DLD1 (cell line): Measurements from ENCODE around the gene KLF1.
"Not testable (repeated sequence)": the region's sequence is repeated elsewhere in the genome, so short reads cannot be mapped to it uniquely, and the experiment has no call there.

Experiments
- in situ Hi-C: cut with HindIII; loops from 2 replicates; pipeline ENCODE4 v1.10.0; 2017; ENCODE audit warnings: low sequenced_read_pairs

Gene KLF1

GRCh38 chr19:12868540-12869112 is 18.4 kb downstream of the KLF1 start:
- in situ Hi-C loops, result no loop called here

DNA sequence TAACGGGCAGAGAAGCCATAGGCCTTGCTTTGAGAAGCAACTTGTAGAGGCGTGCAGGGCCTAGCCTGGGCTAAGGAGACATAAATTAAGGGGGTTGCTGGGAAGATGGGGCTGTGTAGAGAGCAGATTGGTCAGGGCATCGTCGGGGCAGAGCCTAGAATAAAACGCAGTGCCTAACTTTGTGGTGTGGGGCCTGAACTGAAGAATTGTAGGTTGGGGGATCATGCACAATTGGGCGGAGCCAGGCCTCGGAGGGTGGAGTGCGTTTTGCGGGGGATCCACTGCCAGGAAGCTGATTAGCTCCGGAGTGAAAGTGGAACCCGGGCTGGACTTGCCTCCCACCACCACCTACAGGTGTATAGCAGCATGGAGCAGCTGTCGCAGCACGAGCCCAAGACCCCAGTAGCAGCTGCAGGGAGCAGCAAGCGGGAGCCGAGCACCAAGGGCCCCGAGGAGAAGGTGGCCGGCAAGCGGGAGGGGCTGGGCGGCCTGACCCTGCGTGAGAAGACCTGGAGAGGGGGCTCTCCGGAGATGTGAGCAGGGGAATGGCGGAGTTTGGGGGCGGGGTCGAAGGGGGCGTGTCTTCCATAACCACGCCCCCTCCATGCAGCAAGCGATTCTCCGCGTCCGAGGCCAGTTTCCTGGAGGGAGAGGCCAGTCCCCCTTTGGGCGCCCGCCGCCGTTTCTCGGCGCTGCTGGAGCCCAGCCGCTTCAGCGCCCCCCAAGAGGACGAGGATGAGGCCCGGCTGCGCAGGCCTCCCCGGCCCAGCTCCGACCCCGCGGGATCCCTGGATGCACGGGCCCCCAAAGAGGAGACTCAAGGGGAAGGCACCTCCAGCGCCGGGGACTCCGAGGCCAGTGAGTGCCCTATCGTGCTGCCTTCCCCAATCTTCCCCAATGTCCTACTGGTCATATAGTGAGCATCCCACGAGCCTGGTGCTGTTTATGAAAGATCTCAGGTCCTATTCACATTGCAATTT is 19.6 kb downstream of the KLF1 start:
- in situ Hi-C loops, result no loop called here

GRCh38 chr19:12866416-12867119 is 20.4 kb downstream of the KLF1 start:
- in situ Hi-C loops, result no loop called here

GRCh38 chr19:12865746-12866415 is 21.1 kb downstream of the KLF1 start:
- in situ Hi-C loops, result no loop called here

DNA sequence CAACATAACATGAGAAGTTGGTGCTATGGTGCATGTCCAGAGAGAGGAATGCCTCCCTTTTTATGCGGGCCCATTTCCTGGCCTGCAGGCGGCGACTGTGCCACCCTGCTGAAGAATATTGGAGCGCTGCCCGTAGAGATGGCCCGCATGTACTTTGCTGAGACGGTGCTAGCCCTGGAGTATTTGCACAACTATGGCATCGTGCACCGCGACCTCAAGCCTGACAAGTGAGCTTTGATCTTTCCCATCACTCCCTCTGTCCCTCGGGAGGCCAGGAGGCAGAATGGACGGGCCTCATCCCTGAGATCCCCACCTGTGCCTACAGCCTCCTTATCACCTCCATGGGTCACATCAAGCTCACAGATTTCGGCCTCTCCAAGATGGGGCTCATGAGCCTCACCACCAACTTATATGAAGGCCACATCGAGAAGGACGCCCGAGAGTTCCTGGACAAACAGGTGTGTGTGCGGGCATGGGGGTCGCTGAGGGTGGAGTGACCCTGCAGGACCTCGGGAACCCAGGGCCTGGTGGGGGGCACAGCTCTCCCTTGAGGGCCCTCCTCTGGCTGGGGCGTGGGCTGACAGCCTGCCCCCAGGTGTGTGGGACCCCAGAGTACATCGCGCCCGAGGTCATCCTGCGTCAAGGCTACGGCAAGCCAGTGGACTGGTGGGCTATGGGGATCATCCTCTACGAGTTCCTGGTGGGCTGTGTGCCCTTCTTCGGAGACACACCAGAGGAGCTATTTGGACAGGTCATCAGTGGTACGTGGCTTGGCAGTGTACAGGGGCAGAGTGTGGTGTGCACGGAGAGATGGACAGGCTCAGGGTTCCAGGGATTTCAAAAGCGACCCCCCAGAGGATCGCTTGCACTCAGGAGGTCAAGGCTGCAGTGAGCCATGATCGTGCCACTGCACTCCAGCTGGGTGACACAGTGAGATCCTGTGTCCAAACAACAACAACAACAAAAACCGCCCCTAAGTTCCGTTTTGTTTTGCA is 22.0 kb downstream of the KLF1 start:
- in situ Hi-C loops, result no loop called here

DNA sequence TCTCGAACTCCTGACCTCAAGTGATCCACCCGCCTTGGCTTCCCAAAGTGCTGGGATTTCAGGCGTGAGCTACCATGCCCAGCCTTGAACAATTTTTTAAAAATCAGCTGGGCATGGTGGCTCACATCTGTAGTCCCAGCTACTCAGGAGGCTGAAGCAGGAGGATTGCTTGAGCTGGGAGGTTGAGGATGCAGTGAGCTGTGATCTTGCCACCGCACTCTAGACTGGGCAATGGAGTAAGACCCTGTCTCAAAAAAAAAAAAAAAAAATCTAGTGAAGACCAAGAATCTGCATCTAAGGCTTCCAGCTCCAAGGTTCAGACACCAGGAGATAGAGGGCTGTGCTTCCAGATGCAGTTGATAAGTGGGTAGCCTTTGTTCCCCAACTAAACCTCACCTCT is 22.9 kb downstream of the KLF1 start:
- in situ Hi-C loops, result no loop called here

DNA sequence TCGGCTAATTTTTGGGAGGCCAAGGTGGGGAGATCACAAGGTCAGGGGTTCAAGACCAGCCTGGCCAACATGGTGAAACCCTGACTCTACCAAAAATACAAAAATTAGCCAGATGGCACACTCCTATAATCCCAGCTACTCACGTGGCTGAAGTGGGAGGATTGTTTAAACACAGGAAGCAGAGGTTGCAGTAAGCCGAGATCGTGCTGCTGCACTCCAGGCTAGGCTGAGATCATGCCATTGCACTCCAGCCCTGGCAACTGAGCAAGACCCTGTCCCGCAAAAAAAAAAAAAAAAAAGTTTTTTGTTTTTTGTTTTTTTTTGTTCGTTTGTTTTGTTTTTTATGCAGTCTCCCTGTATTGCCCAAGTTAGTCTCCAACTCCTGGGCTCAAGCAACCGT is 27.5 kb downstream of the KLF1 start:
- in situ Hi-C loops, result no loop called here

DNA sequence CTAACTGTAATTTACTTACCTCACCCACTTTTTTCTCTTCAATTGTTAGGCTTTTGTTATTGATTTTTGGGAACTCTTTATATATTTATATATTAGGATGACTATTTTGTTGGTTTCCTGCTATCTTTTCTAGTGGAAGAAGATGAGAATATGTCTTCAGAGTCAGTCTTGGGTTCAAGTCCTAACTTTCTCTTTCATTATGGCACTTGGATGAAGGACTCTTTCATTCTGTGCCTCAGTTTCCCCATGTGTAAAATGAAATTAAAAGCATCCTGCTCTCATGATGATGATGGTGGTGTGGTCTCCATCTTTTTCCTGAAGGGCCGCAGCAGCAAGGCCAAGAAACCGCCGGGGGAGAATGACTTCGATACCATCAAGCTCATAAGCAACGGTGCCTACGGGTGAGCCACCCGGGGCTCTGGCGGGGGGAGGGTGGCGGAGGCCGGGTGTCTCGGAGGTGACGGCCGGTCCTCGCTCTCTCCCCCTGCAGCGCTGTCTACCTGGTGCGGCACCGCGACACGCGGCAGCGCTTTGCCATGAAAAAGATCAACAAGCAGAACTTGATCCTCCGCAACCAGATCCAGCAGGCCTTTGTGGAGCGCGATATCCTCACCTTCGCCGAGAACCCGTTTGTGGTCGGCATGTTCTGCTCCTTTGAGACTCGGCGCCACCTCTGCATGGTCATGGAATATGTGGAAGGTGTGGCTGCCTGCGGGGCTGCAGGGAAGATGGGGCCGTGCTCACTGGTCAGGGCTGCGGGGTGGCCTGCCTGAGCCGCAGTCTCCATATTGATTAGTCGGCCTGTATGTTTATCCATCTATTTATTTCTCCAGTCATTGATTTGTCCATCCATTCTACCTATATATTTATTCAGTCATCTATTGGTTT is 28.7 kb downstream of the KLF1 start:
- in situ Hi-C loops, result no loop called here

GRCh38 chr19:12856653-12857052 is 30.3 kb downstream of the KLF1 start:
- in situ Hi-C loops, result no loop called here

DNA sequence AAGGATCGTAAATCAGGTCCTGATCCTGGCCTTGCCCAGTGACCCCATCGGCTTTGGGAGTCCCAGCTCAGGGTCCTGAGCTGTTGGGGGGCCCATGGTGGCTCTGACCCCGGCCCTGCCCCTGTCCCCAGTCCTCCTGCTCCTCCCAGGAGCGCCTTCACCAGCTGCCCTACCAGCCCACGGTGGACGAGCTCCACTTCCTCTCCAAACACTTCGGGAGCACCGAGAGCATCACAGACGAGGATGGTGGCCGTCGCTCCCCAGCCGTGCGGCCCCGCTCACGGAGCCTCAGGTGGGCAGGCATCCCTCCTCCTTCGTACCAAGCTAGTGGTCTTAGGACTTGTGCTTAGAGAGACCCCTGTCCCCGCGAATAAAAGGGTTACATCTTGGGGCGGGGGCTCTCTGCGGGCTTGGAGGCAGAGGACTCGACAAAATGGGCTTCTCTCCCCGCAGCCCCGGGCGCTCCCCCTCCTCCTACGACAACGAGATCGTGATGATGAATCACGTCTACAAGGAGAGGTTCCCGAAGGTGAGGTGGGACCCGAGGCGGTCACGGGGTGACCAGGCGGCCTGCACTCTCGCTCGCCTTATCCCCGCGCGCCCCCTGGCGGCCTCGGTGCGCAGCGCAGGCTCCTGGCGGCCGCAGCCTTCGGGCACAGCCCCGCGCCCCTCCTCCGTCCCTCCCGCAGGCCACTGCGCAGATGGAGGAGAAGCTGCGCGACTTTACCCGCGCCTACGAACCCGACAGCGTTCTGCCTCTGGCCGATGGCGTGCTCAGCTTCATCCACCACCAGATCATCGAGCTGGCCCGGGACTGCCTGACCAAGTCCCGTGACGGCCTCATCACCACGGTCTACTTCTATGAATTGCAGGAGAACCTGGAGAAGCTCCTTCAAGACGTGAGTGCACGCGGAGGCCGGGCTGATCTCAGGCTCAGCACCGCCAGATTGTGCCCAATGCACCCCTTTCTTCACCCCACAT is 39.6 kb downstream of the KLF1 start:
- in situ Hi-C loops, result no loop called here

DNA sequence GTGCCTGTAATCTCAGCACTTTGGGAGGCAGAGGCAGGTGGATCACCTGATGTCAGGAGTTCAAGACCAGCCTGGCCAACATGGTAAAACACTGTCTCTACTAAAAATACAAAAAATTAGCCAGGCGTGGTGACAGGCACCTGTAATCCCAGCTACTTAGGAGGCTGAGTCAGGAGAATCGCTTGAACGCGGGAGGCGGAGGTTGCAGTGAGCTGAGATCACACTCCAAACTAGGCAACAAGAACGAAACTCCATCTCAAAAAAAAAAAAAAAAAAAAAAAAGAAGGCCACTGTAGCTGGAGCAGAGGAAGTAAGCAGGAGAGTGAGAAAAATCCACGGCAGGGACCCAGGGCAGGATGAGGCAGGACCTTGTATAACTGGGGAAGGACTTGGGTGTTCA is 40.4 kb downstream of the KLF1 start:
- in situ Hi-C loops, result not testable (repeated sequence)

DNA sequence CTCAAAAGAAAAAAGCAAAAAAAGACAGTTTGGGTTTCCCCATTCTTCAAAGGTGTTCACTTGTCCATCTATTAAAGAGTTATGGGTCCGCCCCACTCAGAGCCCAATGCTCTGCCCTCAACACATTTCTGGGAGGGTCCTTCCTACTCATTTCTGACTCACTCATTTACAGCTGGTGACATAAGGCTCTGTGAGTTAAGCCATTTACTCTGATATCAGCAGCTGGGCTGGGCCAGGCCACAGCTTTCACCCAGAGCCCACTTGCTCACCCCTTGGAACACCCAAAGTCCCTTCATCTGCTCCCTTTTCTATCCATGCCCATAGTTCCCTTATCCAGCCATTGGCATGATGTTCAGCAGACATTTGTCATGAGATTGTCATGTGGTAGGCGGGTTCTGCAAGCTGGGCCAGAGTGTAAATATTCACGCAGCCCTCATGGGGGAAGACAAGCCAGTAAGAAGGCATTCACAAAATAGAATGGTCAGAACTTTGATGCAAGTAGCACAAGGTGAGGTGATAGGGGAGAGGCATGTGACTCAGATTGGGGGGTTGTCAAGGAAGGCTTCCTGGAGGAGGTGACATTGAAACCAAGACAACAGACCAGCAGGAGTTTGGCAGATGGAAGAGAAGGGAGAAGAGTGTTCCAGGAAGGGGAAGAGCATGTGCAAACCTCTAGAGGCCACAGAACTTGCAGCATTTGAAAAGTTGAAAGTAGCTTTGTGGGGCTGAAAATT is 42.8 kb downstream of the KLF1 start:
- in situ Hi-C loops, result no loop called here

DNA sequence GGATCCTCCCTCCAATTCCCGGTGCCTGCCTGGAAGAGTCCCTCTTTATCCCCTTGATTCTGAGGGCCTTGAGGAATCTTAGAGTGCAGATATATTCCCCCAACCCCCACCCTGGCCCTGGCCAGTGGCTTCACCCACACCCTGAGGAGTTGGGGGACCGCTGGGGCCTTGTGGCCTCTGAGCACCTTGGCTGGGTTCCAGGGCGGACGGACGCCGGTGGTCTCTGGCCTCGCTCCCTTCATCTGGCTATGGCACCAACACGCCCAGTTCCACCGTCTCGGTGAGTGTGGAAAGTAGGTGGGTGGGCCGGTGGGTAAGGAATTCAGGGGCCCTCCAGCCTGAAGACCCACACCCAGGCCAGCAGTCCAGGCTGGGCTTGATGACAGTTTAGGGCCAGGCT is 43.7 kb downstream of the KLF1 start:
- in situ Hi-C loops, result no loop called here

DNA sequence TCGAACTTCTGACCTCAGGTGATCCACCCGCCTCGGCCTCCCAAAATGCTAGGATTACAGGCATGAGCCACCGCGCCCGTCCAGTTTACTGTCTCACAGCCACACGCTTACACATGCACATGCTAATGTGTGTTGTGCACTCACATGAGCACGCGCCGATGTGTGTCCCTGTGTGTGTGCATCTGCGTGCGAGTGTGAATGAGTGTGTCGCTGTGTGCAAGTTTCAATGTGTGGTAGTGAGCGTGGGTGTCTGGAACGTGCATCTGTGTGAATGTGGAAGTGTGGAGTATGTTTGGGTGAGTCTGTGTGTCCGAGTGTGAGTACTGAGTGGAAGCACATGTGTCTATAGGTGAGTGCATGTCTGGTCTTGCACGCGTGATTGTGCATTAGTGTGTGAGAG is 44.5 kb downstream of the KLF1 start:
- in situ Hi-C loops, result no loop called here

DNA sequence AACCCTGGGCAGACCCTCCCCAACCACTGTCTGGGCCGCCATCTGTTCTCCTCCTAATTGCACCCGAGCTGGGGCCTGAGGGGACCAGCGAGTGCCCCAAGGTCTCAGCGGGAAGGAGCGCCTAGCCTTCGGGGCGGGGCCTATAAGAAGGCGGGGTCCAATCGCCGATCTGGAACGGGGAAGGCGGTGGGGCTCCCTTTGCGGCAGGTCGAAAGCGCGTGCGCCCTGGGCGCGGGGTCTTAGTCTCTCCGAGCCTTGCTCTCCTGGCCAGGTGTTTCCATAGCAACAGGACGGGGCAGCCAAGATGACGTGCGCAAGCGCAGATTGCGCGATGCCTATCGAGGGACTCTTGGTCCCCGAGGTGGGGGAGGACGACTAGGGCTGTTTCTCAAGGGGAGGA is 45.9 kb downstream of the KLF1 start:
- in situ Hi-C loops, result no loop called here

- in situ Hi-C loops, result no loop called here
These were observed 46.6 kb downstream of the KLF1 start for GRCh38 chr19:12840091-12841079.
